GM18909 (cell line): ENCODE data around the gene CRADD.
"Not testable (repeated sequence)": the region's sequence is repeated elsewhere in the genome, so short reads cannot be mapped to it uniquely, and the experiment has no call there.

Experiments
- ATAC-seq: cut with Tn5 transposase; IDR thresholded peaks from one replicate; pipeline ENCODE4 v1.9.1; 2021; ENCODE audit warnings: mild to moderate bottlenecking; ENCODE audit not compliant: unreplicated experiment, poor library complexity

CRADD gene

DNA sequence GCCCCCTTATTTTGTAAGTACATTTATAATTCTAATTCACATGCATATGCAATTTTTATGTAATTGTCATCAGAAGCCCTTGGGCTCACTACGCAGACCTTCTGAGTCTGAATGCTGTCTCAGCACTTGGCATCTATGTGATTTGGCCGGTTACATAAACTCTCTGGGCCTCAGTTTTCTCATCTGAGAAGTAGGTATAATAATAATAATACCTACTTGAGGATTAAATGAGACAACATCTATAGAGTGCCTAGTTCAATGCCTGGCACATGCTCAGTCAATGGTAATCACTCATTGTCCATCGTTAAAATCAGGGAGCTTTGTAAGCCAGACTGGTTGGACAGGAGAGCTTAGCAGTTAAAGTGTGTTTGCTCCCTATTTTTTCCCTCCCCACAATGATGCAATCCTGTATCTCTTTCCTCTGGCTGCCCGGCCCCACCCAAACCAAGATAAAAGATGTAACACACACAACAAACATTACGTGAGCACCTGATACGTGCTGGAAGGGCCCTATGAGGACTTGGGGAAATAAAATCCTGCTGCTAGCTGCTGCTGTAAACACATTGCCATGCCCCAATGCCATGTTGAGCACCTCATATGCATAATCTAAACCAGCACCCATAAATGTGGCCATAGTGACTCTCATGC is 235.0 kb downstream of the CRADD start:
- no peak for ATAC-seq

DNA sequence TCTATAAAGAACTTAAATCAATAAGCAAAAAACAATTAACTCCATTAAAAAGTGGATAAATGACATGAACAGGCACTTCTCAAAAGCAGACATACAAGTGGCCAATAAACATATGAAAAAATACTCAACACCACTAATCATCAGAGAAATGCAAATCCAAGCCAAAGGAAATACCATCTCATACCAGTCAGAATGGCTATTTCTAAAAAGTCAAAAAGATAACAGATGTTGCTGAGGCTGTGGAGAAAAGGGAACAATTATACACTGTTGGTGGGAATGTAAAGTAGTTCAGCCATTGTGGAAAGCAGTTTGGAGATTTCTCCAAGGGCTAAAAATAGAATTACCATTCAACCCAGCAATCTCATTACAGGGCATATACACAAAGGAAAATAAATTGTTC is 236.7 kb downstream of the CRADD start:
- ATAC-seq, result no peak

DNA sequence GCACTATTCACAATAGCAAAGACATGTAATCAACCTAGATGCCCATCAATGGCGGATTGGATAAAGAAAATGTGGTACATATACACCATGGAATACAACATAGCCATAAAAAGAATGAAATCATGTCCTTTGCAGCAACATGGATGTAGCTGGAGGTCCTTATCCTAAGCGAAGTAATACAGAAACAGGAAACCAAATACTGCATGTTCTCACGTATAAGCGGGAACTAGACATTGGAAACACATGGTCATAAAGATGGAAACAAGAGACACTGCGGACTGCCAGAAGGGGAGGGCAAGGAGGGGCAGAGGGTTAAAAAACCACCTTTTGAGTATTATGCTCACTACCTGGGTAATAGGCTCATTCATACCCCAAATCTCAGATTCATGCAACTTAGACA is 237.1 kb downstream of the CRADD start:
- no peak for ATAC-seq

DNA sequence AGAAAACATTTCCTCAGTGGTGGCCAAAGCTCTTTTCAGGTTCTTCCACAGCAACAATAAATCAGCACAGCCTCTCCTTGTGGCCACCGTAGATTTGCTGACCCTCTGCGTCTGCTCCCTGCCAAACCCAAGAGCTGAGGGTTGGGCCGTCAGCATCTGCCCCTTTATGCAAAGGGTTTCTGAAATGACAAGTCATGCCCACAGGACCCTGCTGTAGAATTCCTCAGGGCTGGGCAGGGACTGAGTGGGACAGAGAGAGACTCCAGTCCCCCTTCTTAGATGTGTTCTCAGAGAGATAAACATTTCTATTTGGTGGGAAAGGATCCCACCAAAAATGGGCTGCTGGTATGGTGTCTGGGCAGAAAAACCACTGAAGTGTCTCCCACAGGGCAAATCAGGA is 238.2 kb downstream of the CRADD start:
- ATAC-seq, result no peak

DNA sequence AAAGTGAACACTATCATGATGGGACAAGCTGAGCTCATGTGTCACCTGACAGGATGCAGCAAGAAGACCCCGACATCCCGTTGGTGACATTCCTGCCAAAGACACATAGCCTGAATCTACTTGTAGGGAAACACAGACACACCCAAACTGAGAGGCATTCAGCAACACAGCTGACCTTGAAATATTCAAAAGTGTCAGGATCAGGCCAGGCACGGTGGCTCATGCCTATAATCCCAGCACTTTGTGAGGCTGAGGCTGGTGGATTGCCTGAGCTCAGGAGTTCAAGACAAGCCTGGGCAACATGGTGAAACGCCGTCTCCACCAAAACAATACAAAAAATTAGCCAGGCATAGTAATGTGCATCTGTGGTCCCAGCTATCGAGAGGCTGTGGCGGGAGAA is 239.2 kb downstream of the CRADD start:
- ATAC-seq, result no peak

DNA sequence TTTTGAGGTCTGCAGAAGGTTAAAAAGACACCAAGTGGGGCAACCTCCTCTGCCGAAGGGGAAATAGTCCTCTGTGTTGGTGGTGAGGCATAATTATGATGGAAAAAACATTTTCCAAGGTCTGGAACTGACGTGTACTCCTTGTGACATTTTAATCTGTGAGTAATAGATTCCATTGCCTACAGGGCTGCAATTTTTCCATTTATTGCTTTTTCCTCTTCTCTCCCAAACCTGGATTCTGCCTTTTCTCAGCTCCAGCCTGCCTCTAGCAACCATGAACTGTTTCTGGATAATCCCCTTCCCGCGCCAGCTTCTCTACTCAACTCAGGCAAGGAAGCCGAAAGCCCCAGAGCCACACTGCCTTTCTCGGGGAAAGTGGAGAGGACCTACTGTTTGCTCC is 241.1 kb downstream of the CRADD start:
- no peak for ATAC-seq

DNA sequence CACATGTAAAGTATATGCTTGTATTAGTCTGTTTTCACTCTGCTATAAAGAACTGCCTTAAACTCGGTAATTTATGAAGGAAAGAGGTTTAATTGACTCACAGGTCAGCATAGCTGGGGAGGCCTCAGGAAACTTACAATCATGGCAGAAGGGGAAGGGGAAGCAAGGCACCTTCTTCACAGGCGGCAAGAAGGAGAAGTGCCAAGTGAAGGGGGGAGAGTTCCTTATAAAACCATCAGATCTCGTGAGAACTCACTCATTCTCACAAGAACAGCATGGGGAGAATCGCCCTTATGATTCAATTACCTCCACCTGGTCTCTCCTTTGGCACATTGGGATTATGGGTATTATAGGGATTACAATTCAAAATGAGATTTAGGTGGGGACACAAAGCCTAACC is 241.7 kb downstream of the CRADD start:
- ATAC-seq, result no peak

GRCh38 chr12:93921521-93921920 is 244.3 kb downstream of the CRADD start:
- no peak for ATAC-seq

DNA sequence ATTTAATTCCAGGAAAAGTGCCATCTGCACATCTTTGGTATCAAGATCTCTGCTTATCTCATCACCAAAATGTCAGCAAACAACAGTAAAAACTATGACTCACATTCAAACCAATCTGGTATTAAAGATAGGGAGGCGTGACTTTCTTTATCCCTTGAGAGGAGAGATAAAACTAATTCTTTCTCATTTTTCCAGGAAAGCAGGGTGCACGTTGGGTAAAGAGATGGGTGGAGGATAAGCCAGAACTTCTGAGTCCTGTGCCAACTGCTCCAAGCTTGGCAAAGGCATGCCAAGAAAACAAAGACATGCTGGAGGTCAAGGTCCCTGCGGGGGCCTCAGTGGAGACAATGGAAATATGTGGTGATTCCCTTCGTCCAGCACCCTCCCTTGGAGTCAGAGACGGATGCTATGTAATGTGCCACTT is 245.4 kb downstream of the CRADD start:
- ATAC-seq, result no peak

GRCh38 chr12:93924367-93924766 is 247.2 kb downstream of the CRADD start:
- ATAC-seq, result no peak

DNA sequence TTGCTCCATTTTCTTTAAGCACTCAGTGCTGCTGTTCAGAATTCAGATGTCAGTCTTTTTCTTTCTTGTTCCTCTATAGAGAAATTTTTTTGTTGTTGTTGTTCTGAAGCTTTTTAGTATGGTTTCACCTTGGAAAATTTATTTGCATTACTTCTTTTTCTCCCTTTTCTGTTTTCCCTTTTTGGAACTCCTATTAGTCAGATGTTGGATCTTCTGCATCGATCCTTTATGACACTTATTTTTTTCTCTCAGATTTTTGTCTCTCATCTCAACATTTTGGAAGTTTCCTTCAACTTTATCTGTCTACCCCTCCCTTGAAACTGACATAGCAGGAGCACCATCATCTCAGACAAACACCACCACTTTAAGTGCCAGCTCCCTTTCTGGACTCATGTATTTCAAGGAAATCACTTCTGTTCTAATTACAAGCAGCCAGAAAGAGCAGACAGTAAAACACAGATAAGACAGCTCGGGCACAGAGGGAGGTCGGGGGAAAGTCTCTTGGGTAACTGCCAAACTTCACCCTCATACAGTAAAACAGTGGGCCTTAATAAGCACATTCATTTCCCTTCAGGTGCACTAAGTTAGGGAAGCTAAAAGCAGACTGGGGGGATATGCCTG is 248.5 kb downstream of the CRADD start:
- no peak for ATAC-seq

DNA sequence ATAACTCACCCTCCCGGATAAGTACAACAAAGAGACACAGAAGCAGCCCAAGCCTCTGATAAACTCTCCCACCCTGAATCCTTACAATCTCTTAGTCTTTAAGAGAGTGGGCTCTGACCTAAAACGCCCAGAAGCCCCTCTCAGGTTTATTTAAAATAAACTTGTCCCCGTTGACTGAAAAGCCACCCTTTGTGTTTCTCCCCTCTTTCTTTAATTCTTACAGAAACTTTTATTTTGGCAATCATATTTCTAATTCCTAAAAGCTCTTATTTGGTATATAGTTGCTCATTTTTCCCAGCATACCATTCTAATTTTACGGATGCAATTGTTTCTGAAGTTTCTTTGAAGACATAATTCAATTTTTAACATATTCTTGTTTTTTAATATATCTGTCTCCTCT is 249.1 kb downstream of the CRADD start:
- no peak for ATAC-seq

DNA sequence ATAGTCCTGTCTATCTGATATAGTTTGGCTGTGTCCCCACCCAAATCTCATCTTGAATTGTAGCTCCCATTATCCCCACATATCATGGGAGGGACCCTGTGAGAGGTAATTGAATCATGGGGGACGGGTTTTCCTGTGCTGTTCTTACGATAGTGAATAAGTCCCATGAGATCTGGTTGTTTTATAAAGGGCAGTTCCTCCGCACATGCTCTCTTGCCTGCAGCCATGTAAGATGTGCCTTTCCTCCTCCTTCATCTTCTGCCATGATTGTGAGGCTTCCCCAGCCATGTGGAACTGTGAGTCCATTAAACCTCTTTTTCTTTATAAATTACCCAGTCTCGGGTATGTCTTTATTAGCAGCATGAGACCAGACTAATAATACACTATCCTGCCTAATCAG is 251.9 kb downstream of the CRADD start:
- not testable (repeated sequence) for ATAC-seq

DNA sequence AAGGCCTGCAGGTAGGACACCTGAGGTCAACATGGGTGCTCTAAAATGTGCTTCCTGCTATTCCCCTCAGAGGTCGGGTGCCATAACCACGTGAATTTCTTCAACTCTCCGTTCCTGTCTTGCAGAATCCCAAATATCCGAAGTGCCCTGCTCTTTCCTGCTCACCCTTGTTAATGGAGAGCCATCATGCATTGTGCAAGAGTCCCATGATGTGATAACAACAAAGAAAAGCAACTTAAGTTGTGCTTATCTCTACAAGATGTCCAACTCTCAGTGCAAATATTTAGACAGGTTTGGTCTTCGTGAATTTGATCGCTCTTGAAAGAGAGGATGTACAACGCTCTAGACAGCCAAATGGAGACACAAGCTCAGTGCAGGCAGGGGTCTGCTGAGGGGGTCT is 260.6 kb downstream of the CRADD start:
- no peak for ATAC-seq

- no peak for ATAC-seq
Measured at GRCh38 chr12:93938317-93938716, 261.1 kb downstream of the CRADD start.

- no peak for ATAC-seq
Measured at GRCh38 chr12:93938931-93939330, 261.8 kb downstream of the CRADD start.

DNA sequence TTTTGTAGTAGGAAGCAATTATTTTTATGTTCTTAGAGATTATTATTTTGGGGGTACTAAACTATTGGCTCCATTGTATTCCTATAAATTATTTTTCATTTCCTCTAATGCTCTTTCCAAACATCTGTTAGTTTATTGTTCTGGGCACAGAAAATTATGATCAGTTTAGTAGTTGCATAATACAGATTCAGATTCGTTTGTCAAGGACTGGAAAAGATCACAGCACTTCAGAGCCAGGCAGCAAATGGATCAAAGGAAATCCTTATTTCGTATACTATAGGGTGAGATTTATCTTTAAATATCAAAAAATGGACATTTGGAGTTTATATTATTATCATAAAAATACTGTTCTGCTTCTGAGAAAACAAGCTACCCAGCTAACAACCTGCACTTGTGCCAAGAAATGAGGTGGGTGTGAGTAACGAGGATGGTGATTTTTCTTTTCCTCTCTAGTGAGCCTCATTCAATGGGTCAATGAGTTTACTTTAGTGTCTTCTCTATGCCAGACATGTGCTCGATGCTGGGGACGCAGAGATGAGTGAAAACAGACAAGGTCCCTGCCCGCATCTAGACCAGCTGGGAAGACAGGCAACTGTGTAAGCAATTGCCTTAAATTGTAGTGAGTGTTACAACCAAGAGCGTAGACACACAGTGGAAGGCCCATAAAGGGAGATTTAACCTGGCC is 262.6 kb downstream of the CRADD start:
- ATAC-seq, result no peak

DNA sequence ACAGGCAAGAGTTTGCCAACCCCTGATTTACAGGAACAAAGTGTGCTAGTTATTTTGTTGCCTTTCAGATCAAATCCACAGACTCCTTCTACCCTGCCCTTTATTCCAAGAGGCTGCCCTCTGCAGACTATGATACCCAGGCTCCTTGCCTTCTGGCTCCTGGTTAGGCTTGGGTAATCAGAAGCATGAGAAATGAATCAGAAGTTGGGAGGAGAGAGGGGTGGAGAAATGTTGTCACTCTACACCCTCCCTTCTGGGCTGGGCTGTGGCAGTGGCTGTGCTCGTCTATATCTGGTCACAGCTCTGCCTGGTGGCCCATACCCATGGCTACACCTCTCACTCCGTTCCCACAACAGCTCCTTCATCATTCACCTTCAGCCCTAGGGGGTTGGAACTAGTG is 266.6 kb downstream of the CRADD start:
- ATAC-seq, result no peak

GRCh38 chr12:93944201-93944600 is 267.0 kb downstream of the CRADD start:
- ATAC-seq, result no peak
